Coronary artery (tissue), 2 donors: Measurements from ENCODE around the gene MAOB.

ENCODE experiments used
- DNase-seq: peaks from one replicate; pipeline ENCODE4 v3.0.0-alpha.2; 2017; ENCODE audit warnings: low spot score
- H3K27ac ChIP-seq, 2 donors: fragments of 200-600 bp; sonication (generic); one replicate each; pipeline ENCODE4 v1.5.1; 2016 to 2019
- H3K4me3 ChIP-seq: fragments of 200-600 bp; sonication (generic); 2 replicates; pipeline ENCODE4 v1.5.1; 2016; ENCODE audit warnings: mild to moderate bottlenecking, moderate library complexity
- CTCF ChIP-seq: fragments of 200-600 bp; sonication (generic); IDR thresholded peaks from one replicate; pipeline ENCODE4 v1.5.1; 2019; ENCODE audit warnings: antibody characterized with exemption

The MAOB gene

GRCh38 chrX:43758044-43758443 lies 124.2 kb downstream of the MAOB start:
- H3K27ac ChIP-seq = no peak overlapping the region
- no peak overlapping the region for H3K4me3 ChIP-seq
- no peak for TF ChIP-seq CTCF
- DNase-seq = no peak

DNA sequence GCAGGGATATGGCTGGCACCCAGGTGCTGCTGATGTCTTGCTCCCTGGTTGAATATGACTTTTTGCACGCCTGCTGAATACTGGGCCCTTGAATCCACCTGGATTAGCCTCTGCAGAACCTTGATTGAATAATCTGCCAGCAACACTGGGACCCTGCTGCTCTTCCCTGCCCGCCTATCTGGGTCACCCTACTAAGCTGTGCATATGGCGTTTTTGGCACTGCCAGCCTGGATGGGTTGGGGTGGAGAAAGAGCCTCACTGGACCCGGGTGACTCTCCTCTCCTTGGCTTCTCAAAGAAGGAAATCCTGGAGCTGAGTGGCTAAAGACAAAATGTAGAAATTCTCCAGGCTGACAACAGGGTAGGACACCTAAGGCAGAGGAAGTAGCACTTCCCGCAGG lies 126.2 kb downstream of the MAOB start:
- no peak overlapping the region for H3K27ac ChIP-seq
- no peak overlapping the region for H3K4me3 ChIP-seq
- DNase-seq = no peak
- TF ChIP-seq CTCF = no peak

- no peak for TF ChIP-seq CTCF
- no peak for DNase-seq
- no peak overlapping the region for H3K4me3 ChIP-seq
- no peak overlapping the region for H3K27ac ChIP-seq
Observed at GRCh38 chrX:43753637-43754036, 128.6 kb downstream of the MAOB start.

- no peak for TF ChIP-seq CTCF
- no peak for DNase-seq
- H3K4me3 ChIP-seq = no peak overlapping the region
- H3K27ac ChIP-seq = no peak overlapping the region
Observed at GRCh38 chrX:43750248-43750676, 132.0 kb downstream of the MAOB start.

DNA sequence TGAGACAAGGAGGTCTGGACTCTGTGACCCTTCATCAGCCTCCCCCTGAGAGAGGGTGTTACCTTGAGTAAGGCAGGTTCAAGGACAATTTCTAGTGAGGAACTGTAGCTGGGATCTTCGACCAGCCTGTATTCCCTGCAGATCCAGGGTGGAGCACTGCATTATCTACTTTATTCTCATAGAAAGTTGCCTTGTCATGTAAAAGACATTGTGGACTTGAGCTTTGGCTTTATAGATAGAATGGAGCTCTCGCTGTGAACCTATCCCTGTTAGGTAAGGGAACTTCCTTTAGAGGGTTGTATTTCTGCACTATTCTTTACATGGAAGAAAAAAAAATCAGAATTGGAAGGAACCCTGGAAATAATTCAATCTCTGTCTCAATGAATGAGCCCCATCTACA lies 134.8 kb downstream of the MAOB start:
- H3K4me3 ChIP-seq = no peak overlapping the region
- no peak for DNase-seq
- no peak for TF ChIP-seq CTCF
- H3K27ac ChIP-seq = no peak overlapping the region

GRCh38 chrX:43745938-43746721 lies 136.1 kb downstream of the MAOB start:
- no peak overlapping the region for H3K27ac ChIP-seq
- DNase-seq = no peak
- TF ChIP-seq CTCF = no peak
- H3K4me3 ChIP-seq = no peak overlapping the region

DNA sequence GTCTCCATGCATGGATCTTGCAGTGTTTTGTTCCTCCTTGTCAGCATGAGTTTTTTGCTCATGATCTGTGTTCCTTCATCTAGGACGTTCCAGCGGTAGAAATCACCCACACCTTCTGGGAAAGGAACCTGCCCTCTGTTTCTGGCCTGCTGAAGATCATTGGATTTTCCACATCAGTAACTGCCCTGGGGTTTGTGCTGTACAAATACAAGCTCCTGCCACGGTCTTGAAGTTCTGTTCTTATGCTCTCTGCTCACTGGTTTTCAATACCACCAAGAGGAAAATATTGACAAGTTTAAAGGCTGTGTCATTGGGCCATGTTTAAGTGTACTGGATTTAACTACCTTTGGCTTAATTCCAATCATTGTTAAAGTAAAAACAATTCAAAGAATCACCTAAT lies 138.0 kb downstream of the MAOB start:
- TF ChIP-seq CTCF = no peak
- H3K4me3 ChIP-seq = no peak overlapping the region
- no peak overlapping the region for H3K27ac ChIP-seq
- DNase-seq = no peak
